Activated CD8-positive, alpha-beta T cell treated with anti-CD3 and anti-CD28 coated beads for 36 hours (primary cell): ENCODE measurements around the gene KIAA0586. TPM values are rescaled to one million over a fixed set of nuclear protein-coding genes. Genes with fewer than 3 reads are reported as not detected.

ENCODE experiments used
- ATAC-seq: fragments of 200-7000 bp; cut with Tn5 transposase; one replicate; pipeline ENCODE4 v1.10.0; 2021; ENCODE audit warnings: mild to moderate bottlenecking, moderate library complexity
- CTCF ChIA-PET: fragments of 350-600 bp; sonication (Branson Sonifier 250); formaldehyde crosslinking; loops from one replicate; lab custom pipeline; 2021; ENCODE audit warnings: antibody characterized with exemption; lab: Charles Lee
- POLR2A ChIA-PET: fragments of 350-600 bp; sonication (Branson Sonifier 250); formaldehyde crosslinking; loops from one replicate; lab custom pipeline; 2021; ENCODE audit warnings: antibody characterized with exemption; lab: Charles Lee
- DNase-seq: peaks from one replicate; pipeline ENCODE4 v3.0.0-alpha.2; 2020
- H3K27ac Mint-ChIP-seq: one replicate; pipeline ENCODE4 v1.8.0; 2021; ENCODE audit warnings: mild to moderate bottlenecking, mixed read lengths
- H3K27me3 Mint-ChIP-seq: one replicate; pipeline ENCODE4 v1.8.0; 2021; ENCODE audit warnings: mixed read lengths
- H3K36me3 Mint-ChIP-seq: one replicate; pipeline ENCODE4 v1.8.0; 2021; ENCODE audit warnings: low read depth, mixed read lengths
- H3K4me1 Mint-ChIP-seq: one replicate; pipeline ENCODE4 v1.8.0; 2021; ENCODE audit warnings: low read depth, mixed read lengths
- H3K4me3 Mint-ChIP-seq: one replicate; pipeline ENCODE4 v1.8.0; 2021; ENCODE audit warnings: mild to moderate bottlenecking, moderate library complexity, mixed read lengths
- H3K9me3 Mint-ChIP-seq: one replicate; pipeline ENCODE4 v1.8.0; 2021; ENCODE audit warnings: mixed read lengths
- CTCF ChIP-seq: fragments of 200-600 bp; IDR thresholded peaks from one replicate; pipeline ENCODE4 v1.8.0; 2022; ENCODE audit warnings: antibody characterized with exemption, mild to moderate bottlenecking
- intact Hi-C: fragments of 100-400 bp; cut with micrococcal nuclease; formaldehyde crosslinking; loops from one replicate; pipeline ENCODE4 v1.10.0; 2022
- total RNA-seq, 2 experiments: library from RNA; stranded (reverse); gene quantifications; one replicate each; pipeline ENCODE4 v1.2.3, GENCODE V29; 2021

KIAA0586 gene
- total RNA-seq, 2 experiments from 2014 or later, result 23.4 TPM

GRCh38 chr14:58397156-58397555 lies 30.4 kb upstream of the KIAA0586 start:
- DNase-seq (no peak), ATAC-seq (no peak)
- TF ChIP-seq CTCF, result no peak
- POLR2A ChIA-PET, result interaction anchor here (1.1 to 1.9 kb wide), 3 partner anchors 25 to 40 kb away, joined by 3 to 10 read pairs (median 6); partner anchors contain the start of genes KIAA0586 and TIMM9
- no peaks in the 10 kb centered on the region for H3K9me3 Mint-ChIP-seq
- no peaks in the 10 kb centered on the region for H3K27me3 Mint-ChIP-seq
- intact Hi-C loops, result loop anchor here (5.0 kb wide), 1 partner anchor 290 kb away; no protein-coding TSS in a partner anchor
- peaks cover 8% of the 10 kb centered on the region for H3K4me1 Mint-ChIP-seq
- CTCF ChIA-PET, result interaction anchor here (1.1 to 3.5 kb wide), 4 partner anchors 9 to 133 kb away, joined by 3 to 16 read pairs (median 8); partner anchors contain the start of genes KIAA0586 and TIMM9
- no peak overlapping the region for H3K27ac Mint-ChIP-seq
- peaks cover 2% of the 10 kb centered on the region for H3K36me3 Mint-ChIP-seq
- no peak overlapping the region for H3K4me3 Mint-ChIP-seq

DNA sequence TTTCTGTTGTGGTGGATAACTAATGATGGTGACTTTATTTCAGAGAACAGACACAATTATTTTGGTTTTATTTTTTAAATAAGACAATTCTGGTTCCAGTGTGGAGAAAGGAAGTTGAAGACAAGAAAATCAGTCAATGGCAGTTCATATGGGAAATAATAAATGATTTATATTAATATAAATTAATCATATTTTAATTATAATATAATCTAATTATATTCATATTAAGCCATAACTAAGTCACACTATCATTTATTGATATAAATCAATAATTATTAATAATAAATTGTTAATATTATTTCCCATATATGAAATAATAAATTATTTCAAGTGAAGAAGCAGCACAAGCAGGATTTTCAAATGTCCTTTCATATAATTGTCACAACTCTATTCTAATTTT lies 29.0 kb upstream of the KIAA0586 start:
- Mint-ChIP-seq H3K27me3 (no peaks in the 10 kb centered on the region), H3K4me3 (no peak overlapping the region), H3K27ac (no peak overlapping the region), H3K9me3 (no peaks in the 10 kb centered on the region), H3K36me3 (peaks cover 4% of the 10 kb centered on the region), H3K4me1 (peaks cover 8% of the 10 kb centered on the region)
- ATAC-seq (no peak), DNase-seq (no peak)
- no peak for TF ChIP-seq CTCF
- ChIA-PET CTCF (no interaction called here), POLR2A (interaction anchor here (1.0 kb wide), 1 partner anchor 9 kb away, joined by 4 read pairs; no protein-coding TSS in a partner anchor)
- intact Hi-C loops, result loop anchor here (5.0 kb wide), 1 partner anchor 291 kb away; no protein-coding TSS in a partner anchor

GRCh38 chr14:58398895-58399294 lies 28.6 kb upstream of the KIAA0586 start:
- no peak overlapping the region for H3K4me3 Mint-ChIP-seq
- no peak for TF ChIP-seq CTCF
- no peak for DNase-seq
- intact Hi-C loops, result loop anchor here (5.0 kb wide), 1 partner anchor 292 kb away; no protein-coding TSS in a partner anchor
- no peak overlapping the region for H3K27ac Mint-ChIP-seq
- H3K36me3 Mint-ChIP-seq, result peaks cover 4% of the 10 kb centered on the region
- CTCF ChIA-PET, result no interaction called here
- H3K4me1 Mint-ChIP-seq, result peaks cover 8% of the 10 kb centered on the region
- H3K27me3 Mint-ChIP-seq, result no peaks in the 10 kb centered on the region
- POLR2A ChIA-PET, result no interaction called here
- no peak for ATAC-seq
- no peaks in the 10 kb centered on the region for H3K9me3 Mint-ChIP-seq

DNA sequence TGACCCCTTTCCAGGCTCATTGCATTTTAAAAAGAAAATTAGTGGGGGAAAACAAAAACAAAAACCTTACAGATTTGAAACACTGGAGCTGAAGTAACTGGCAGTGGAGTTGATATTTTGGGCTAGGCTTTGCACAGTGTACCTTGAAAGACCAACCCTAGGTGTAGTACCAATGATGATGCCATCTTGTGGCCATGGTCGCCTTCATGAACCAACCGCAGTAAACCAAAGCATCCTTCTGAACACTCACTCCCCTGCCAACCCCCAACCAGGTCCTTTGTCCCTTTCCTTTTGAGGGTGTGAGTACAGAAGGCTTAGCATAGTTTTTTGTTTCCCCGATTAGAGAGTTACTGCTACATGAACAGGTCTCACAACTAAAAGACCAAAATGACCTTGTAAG lies 25.9 kb upstream of the KIAA0586 start:
- ChIA-PET POLR2A (no interaction called here), CTCF (no interaction called here)
- peaks cover 2% of the 10 kb centered on the region for H3K36me3 Mint-ChIP-seq
- no peak overlapping the region for H3K4me3 Mint-ChIP-seq
- H3K27me3 Mint-ChIP-seq, result no peaks in the 10 kb centered on the region
- TF ChIP-seq CTCF, result no peak
- H3K4me1 Mint-ChIP-seq, result no peaks in the 10 kb centered on the region
- ATAC-seq (no peak), DNase-seq (no peak)
- H3K27ac Mint-ChIP-seq, result no peak overlapping the region
- H3K9me3 Mint-ChIP-seq, result no peaks in the 10 kb centered on the region
- intact Hi-C loops, result no loop called here

DNA sequence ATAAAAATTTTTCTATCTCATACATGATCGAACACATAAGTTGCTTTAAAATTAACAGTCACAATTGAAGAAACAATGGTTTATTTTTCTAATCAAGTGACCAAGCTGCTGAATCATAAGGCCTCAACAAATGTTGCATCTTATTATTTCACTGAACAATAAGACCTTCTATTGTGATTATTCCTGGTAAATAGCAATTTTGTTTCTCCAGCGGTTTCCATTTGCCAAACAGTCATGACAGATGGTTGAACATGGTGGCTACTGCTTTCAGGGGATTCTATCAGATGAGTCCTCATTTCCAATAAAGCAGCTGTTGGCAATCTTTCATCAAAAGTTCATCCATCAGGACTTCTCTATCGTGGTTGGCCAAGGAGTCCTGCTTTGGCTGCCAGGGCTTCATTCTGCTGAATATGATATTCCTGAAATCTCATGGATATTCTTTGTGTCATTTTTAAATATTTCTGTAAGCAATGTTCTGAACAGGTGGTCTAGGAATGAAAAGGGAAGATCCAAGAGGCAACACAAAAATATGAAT lies 18.8 kb upstream of the KIAA0586 start:
- POLR2A ChIA-PET, result no interaction called here
- DNase-seq, result no peak

More for the DNA sequence above, 18.8 kb upstream of the KIAA0586 start:
- intact Hi-C loops, result no loop called here
- H3K36me3 Mint-ChIP-seq, result peaks cover 28% of the 10 kb centered on the region
- CTCF ChIA-PET, result interaction anchor here (0.9 to 2.4 kb wide), 2 partner anchors 13 to 93 kb away, joined by 3 to 8 read pairs; partner anchors contain the start of gene TOMM20L
- no peaks in the 10 kb centered on the region for H3K27me3 Mint-ChIP-seq
- H3K27ac Mint-ChIP-seq, result no peak overlapping the region
- no peaks in the 10 kb centered on the region for H3K4me1 Mint-ChIP-seq
- no peak for TF ChIP-seq CTCF
- no peak overlapping the region for H3K4me3 Mint-ChIP-seq
- no peak for ATAC-seq
- no peaks in the 10 kb centered on the region for H3K9me3 Mint-ChIP-seq
